Right kidney (tissue), 9 donors: Measurements from ENCODE around the gene SMIM34.
"Not testable (repeated sequence)": the region's sequence is repeated elsewhere in the genome, so short reads cannot be mapped to it uniquely, and the experiment has no call there.

ENCODE experiments used
- DNase-seq: peaks from one replicate; pipeline ENCODE4 v3.0.0-alpha.2; 2016
- long read RNA-seq, 8 donors: transcript quantifications; one replicate each; lab custom pipeline, GENCODE V29; 2026

Gene SMIM34
- long read RNA-seq, donor 1 = 0 reads
- long read RNA-seq, donor 2 = 0 reads
- long read RNA-seq, donor 3 = 0 reads
- long read RNA-seq, donor 4 = 0 reads
- long read RNA-seq, donor 5 = 0 reads
- long read RNA-seq, donor 6 = 0 reads
- long read RNA-seq, donor 7 = 0 reads
- long read RNA-seq, donor 8 = 0 reads

- not testable (repeated sequence) for DNase-seq
Observed at GRCh38 chr21:34423805-34424204, at the start of gene SMIM34. TSS of gene SMIM34 (minus strand) at chr21:34423951. CDS start at chr21:34423839, 112 bp downstream.

GRCh38 chr21:34467333-34467732, 43.6 kb upstream of the SMIM34 start:
- not testable (repeated sequence) for DNase-seq

- DNase-seq = not testable (repeated sequence)
Observed at GRCh38 chr21:34459426-34459825, 35.7 kb upstream of the SMIM34 start.

GRCh38 chr21:34458266-34458665, 34.5 kb upstream of the SMIM34 start:
- DNase-seq = not testable (repeated sequence)

GRCh38 chr21:34456180-34456579, 32.4 kb upstream of the SMIM34 start:
- not testable (repeated sequence) for DNase-seq

GRCh38 chr21:34455628-34456027, 31.9 kb upstream of the SMIM34 start:
- DNase-seq = not testable (repeated sequence)

GRCh38 chr21:34447018-34447417, 23.3 kb upstream of the SMIM34 start:
- DNase-seq = not testable (repeated sequence)

GRCh38 chr21:34443486-34443885, 19.7 kb upstream of the SMIM34 start:
- DNase-seq = not testable (repeated sequence)

GRCh38 chr21:34429710-34430109, 6.0 kb upstream of the SMIM34 start:
- DNase-seq = not testable (repeated sequence)

- not testable (repeated sequence) for DNase-seq
Observed at GRCh38 chr21:34428441-34428840, 4.7 kb upstream of the SMIM34 start.

GRCh38 chr21:34427339-34427738, 3.6 kb upstream of the SMIM34 start:
- not testable (repeated sequence) for DNase-seq

- DNase-seq = not testable (repeated sequence)
Observed at GRCh38 chr21:34417448-34418077, 6.2 kb downstream of the SMIM34 start.

- not testable (repeated sequence) for DNase-seq
Observed at GRCh38 chr21:34407294-34407693, 16.5 kb downstream of the SMIM34 start.

GRCh38 chr21:34406676-34407075, 17.1 kb downstream of the SMIM34 start:
- DNase-seq = not testable (repeated sequence)

- DNase-seq = not testable (repeated sequence)
Observed at GRCh38 chr21:34406102-34406501, 17.6 kb downstream of the SMIM34 start.

GRCh38 chr21:34405686-34406085, 18.1 kb downstream of the SMIM34 start:
- not testable (repeated sequence) for DNase-seq

- not testable (repeated sequence) for DNase-seq
Observed at GRCh38 chr21:34404742-34405141, 19.0 kb downstream of the SMIM34 start.

- not testable (repeated sequence) for DNase-seq
Observed at GRCh38 chr21:34400522-34400921, 23.2 kb downstream of the SMIM34 start.

- not testable (repeated sequence) for DNase-seq
Observed at GRCh38 chr21:34383724-34384415, 39.9 kb downstream of the SMIM34 start.

- DNase-seq = not testable (repeated sequence)
Observed at GRCh38 chr21:34383138-34383537, 40.6 kb downstream of the SMIM34 start.

GRCh38 chr21:34375619-34375972, 48.2 kb downstream of the SMIM34 start:
- DNase-seq = not testable (repeated sequence)

- DNase-seq = not testable (repeated sequence)
Observed at GRCh38 chr21:34374940-34375618, 48.7 kb downstream of the SMIM34 start, which contains the start of gene SMIM11. TSS of gene SMIM11 (plus strand) at chr21:34375507. CDS start at chr21:34379505, 3,998 bp downstream.

GRCh38 chr21:34374462-34374861, 49.3 kb downstream of the SMIM34 start:
- not testable (repeated sequence) for DNase-seq
